NCI-H82 treated with DMSO at 0.1 percent for 48 hours (cell line): ENCODE measurements around the gene ADAMTSL5.

Source experiments
- DNase-seq: peaks from one replicate; lab custom pipeline; 2025; ENCODE audit not compliant: unreplicated experiment; lab: John Stamatoyannopoulos, UW

The ADAMTSL5 gene

GRCh38 chr19:1496714-1497577 lies 15.9 kb downstream of the ADAMTSL5 start:
- no peak for DNase-seq

DNA sequence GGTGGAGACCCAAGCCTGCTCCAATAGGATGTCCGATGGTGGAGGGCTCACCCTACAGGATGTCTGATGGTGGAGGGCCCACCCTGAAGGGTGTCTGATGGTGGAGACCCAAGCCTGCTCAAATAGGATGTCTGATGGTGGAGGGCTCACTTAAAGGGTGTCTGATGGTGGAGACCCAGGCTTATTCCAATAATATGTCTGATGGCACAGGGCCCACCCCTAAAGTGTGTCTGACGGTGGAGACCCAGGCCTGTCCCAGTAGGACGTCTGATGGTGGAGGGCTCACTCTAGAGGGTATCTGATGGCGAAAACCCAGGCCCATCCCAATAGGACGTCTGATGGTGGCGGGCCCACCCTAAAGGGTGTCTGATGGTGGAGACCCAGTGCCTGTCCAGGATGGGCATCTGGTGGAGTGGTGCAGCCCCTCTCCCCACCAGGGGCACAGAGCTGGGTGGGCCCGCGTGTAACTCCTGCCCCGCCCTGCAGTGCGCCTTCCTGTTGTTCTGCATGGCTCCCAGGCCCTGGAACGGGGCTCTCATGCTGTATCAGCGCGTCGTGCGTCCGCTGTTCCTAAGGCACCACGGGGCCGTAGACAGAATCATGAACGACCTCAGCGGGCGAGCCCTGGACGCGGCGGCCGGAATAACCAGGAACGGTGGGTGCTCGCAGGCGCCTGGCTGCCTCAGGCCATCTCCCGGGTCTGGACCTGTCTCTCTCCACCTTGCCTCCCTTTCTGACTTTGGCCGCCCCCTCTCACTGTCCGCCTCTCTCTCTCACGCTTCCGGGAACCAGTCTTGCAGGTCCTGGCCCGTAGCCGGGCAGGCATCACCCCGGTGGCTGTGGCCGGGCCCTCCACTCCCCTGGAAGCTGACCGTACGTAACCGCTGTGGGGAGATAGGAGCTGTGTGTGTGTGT lies 16.8 kb downstream of the ADAMTSL5 start:
- no peak for DNase-seq

DNA sequence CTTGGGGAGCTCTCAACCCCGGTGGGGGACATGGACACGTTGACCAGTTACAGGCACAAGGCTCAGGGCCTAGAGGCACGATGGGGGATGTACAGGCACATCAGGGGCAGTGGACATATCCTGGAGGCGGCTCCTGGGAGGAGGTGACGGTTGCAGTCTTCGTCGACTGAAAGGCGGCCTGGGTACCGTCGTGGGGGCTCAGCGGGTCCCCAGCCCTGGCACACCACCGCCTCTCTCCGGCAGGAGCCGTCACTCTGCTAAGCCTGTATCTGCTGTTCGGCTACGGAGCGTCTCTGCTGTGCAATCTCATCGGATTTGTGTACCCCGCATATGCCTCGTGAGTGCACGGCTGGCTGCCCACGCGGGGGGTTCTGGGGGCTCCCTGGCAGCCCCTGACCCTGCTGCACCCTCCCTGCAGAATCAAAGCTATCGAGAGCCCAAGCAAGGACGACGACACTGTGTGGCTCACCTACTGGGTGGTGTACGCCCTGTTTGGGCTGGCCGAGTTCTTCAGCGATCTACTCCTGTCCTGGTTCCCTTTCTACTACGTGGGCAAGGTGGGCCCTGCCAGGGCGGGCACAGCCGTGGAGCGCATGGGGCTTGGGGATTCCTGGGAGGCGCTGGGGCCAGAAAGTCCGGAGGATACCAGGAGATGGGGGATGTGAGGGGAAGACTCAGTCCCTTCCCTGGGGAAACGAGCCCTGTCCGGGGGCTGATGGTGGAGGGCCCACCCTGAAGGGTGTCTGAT lies 17.6 kb downstream of the ADAMTSL5 start:
- DNase-seq: no peak

DNA sequence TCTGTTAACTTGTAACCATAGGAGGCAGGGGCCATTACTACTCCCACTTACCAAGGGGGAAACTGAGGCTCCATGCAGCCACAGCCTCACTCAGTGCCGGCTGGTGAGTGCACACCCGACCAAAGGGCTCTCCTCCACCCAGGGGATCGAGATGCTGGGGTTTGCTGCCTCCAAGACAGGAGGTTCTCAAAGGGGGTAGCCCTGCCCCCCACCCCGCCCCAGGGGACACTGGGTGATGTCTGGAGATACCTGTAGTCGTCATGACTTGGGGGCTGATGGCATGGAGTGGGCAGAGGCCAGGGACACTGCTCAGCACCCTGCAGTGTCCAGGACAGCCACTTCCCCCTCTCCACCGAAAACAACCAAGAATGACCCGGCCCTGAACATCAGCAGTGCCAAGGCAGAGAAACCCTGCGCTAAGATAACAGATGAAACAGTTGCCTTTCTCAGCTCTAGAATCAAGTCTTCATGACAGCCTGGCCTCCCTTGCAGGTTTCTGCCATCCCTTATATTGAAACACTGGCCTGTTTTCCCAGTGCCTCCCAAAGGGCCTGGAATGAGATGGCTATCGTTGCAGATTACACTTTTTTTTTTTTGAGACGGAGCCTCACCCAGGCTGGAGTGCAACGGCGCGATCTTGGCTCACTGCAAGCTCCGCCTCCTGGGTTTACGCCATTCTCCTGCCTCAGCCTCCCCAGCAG lies 18.6 kb downstream of the ADAMTSL5 start:
- DNase-seq: no peak

DNA sequence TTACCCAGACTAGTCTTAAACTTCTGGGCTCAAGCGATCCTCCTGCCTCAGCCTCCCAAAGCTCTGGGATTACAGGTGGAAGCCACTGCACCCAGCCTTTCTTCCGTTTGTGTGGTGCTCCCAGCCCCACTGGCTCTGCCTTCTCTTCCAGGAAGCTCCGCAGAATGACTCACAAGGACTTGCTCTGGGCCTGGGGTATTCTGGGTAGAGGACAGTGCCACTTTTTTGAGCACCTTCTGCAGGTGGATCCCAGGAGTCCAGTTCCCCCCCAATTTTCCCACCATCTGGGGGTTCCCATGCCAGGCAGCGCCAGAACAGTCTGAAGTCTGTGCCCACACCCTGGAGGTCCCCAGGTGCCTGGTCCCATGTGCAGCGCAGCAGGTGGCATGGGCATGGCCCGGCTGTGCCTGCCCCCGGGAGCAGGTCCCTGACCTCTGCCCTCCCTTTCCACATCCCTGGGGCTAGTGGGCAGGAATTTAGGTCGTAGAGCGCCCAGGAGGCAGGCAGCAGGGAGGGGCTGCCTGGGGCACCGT lies 20.3 kb downstream of the ADAMTSL5 start:
- no peak for DNase-seq

- DNase-seq: no peak
Observed at GRCh38 chr19:1491849-1492170, 21.0 kb downstream of the ADAMTSL5 start.

- no peak for DNase-seq
Observed at GRCh38 chr19:1491114-1491848, 21.5 kb downstream of the ADAMTSL5 start, which contains the start of gene REEP6. Gene REEP6 (plus strand): TSS chr19:1491181. CDS start chr19:1491270, 89 bp downstream.

GRCh38 chr19:1490311-1491113 lies 22.3 kb downstream of the ADAMTSL5 start, which contains the start of gene PCSK4:
Gene PCSK4 (minus strand): TSS chr19:1490350. CDS start chr19:1490346, 4 bp downstream.
- DNase-seq: peak; percentile 93

DNA sequence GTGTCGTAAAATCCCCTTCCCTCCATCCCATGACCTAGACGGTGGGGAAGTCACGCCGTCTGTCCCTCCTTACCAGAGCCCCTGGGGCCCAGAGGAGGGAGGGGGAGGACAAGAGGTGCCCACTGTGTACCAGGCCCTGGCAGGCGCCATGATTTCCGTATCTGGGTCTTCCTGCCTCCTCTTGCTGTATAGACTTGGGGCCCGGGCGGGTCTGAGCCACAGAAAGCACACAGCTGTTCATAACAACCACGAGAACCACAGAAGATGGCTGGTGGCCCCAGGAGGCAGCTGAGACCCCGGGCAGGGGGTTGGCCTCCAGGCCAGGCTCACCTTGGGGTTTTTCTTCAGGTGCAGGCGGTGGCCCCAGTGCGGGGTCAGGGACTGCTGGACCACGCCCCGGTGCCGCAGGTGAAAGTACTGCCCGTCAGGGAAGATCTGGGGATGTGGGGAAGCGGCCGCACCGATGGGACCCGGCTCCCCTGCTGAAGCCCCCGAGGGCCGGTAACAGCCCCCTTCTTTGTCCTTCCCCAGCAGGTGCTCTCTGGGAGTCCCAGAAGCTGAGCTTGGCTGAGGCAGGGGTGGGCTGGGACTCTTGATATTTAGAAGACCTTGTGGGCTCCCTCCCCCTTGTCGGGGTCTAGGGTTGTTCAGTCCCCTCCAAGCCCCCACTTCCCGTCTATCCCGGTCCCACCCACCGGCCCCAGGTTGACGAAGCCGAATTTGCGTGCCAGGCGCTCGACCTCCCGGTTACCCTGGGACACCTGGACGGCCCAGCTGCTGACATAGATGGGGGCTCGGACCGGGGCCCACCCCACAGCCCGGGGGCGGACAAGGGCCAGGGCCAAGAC lies 23.1 kb downstream of the ADAMTSL5 start:
- no peak for DNase-seq

GRCh38 chr19:1488282-1488601 lies 24.6 kb downstream of the ADAMTSL5 start:
- DNase-seq: no peak

DNA sequence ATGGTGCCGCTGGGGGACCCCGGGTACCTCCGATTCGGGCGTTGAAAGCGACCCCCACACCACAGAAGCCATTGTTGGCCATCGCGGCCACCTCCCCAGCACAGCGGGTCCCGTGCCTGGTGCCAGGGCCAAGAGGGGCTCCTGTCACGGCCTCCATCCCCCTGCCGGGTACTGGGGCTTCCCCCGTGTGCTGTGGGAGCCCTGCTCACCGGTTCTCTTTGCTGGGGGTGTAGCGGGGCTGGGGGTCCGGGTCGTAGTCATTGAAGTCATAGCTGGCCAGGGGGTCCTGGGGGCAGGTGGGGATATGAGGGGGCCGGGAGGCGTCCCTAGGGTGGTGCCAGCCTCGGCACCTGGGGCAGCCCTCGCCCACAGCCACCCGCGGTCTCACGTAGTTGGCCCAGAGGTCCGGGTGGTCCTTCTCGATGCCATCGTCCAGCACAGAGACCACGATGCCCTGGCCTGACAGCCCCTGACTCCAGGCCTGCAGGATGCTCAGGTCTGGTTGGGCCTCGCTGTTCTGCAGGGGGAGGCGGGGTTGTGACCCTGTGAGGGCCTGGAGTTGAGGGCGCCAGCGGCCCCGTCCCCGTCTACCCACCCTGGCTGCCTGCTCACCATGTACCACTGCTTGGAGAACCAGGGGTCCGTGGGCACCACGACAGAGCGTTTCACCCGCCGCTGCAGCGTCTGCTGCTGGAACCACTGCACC lies 25.1 kb downstream of the ADAMTSL5 start:
- no peak for DNase-seq

- no peak for DNase-seq
Observed at GRCh38 chr19:1486720-1487575, 25.9 kb downstream of the ADAMTSL5 start.

DNA sequence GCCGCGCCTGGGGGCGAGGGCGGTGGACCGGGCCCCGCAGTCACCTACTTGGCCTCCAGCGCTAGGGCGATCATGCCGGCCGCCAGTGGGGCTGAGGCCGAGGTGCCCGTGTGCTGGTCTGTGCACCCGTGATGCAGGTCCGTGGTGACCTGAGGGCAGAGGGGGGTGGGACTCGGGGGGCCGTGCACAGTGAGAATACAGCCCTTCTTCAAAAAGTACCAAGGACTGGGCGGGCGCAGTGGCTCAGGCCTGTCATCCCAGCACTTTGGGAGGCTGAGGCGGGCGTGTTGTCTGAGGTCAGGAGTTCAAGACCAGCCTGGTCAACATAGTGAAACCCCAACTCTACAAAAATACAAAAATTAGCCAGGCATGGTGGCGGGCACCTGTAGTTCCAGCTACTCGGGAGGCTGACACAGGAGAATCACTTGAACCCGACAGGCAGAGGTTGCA lies 28.8 kb downstream of the ADAMTSL5 start:
- no peak for DNase-seq

- no peak for DNase-seq
Observed at GRCh38 chr19:1483131-1483978, 29.5 kb downstream of the ADAMTSL5 start.

DNA sequence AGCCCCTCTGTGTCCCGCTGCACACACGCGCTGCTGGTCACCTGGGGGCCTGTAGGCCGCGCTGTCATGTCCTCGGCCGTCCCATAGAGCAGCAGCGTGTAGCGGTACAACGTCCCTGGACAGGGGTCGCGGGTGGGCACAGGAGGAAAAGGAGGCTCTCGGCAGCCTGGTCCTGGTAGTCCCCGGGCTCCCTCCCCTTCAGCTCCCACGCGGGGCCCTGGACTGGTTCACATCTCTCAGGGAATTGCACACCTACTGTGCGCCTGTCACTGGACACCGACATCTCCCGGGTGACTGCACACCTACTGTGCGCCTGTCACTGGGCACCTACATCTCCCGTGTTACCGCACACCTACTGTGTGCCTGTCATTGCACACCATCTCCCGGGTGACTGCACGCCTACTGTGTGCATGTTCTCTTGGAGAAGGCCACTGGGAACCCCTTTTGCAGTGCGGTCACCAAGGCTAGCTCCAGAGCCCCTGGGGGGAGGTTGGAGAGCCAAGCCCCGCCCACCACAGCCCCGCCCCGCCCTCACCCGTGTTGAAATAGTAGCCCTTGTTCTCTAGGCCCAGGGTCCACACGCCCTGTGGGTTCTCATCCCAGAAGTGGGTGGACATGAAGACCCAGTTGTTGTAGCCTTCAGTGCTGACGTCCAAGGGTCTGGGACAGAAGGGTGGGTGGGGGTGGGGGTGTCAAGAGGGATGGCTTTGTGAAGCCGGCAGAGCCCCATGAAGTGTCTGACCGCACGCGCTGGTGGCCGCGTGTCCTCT lies 30.3 kb downstream of the ADAMTSL5 start:
- DNase-seq: no peak
